HG03558 (cell line): ENCODE results near the gene TMEM17.

ENCODE experiments used
- ATAC-seq: cut with Tn5 transposase; IDR thresholded peaks from one replicate; pipeline ENCODE4 v1.9.1; 2021; ENCODE audit warnings: moderate number of reproducible peaks; ENCODE audit not compliant: unreplicated experiment; ENCODE audit errors: extremely low read depth

Gene TMEM17

DNA sequence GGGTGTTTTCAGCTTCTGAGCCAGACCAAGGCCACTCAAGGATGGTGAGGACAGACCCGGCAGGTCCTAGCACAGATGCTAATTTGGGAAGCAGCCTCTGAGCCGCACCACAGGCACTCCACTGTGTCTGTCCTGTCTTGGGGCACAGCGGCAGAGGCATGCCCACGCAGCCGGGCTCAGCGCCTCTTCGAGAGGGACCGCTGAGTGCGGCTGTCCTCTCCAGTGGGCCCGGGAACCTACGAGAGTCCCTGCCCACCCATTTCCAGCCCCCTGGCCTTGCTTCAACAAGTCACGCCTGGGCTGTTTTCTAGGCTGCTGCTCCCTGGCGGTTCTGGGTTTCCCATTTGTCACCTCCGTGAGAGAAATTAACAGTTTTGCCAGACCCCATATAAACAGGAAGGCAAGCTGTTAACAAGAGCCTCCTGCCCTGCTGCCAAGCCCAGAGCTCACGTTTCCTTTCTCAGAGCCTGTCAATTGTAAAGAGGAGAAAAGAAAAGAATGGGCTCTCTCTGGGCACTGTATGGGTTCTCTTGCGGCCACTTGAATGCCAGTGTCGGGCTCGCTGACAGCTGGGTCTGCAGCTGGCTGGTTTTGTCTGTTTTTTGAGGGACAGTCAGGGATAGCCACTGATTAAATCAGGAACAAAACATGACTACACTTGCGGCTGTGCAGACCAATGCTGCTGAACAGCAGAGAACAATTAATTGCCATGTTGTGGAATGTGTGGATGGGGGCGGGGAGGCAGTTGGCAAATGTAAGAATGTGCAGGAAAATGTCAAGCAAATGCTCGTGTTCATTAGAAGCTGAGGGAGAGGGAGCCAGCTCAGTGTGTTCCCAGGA, 30.6 kb downstream of the TMEM17 start:
- ATAC-seq: no peak

GRCh38 chr2:62474176-62474575, 31.8 kb downstream of the TMEM17 start:
- ATAC-seq: no peak

DNA sequence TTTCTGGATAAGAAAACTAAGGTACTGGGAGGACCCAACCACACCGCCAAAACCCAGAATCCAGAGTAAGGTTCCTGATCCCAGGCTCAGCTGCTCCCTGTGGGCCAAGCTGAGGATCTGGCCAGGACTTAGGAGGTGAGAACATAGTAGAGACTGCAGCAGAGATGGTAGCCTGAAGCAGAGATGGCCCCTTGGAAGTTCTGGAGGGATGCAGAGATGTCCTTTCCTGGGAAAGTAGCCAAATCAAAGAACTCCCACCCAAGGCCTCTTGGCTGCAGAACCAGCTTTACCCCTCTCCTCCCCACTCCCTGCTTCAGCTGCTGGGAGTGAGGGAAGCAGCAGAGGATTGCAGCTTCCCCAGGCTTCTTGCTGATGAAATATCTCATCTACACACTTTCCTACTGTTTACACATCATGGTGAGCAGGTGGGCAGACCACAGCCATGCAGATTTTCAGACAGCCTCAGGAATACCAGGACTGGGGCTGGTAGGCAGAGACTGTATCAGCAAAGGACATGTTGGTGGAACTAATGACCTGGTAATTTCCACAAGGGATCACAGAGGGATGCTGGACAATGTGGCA, 32.7 kb downstream of the TMEM17 start:
- ATAC-seq: no peak

- no peak for ATAC-seq
Measured at GRCh38 chr2:62472312-62472711, 33.7 kb downstream of the TMEM17 start.

DNA sequence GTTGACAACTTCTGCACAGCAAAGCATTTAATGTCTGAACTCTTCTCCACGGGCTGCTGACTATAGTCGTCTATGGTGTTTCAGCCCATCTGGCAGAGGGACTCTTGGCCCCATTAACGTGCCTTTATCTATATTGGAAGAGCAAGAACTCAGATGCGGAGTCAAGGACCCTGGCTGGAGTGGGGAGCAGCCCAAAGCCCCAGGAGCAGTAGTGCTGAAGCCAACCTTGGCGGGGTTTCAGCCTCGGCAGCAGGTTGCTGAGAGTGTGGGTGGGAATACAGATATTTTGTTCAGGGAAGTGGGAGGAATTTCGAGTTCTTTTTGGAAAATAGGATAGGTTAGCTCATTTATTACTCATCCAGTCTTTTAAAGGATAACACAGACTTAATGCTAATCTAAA, 34.2 kb downstream of the TMEM17 start:
- ATAC-seq: no peak

- no peak for ATAC-seq
Measured at GRCh38 chr2:62471404-62471803, 34.6 kb downstream of the TMEM17 start.

DNA sequence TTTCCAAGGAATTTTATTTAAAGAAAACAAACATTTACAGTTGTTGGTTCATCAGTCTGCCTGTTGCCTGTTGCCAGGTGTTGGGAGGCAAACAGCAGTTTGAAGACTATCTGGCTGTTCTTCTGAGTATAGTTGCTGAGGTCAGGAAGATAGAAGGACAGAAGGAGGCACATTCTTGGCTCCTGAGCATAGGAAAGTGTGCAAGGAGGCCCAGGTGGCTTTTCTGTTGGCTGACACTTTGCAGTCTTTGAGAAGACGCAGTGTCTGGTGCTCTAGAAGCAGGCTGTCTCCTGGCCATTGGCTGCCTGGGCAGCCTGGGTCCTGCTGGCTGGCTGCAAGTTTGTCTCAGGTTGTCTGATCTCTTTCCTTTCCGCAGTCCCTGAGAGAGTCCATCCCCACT, 36.4 kb downstream of the TMEM17 start:
- no peak for ATAC-seq

GRCh38 chr2:62469114-62469513, 36.9 kb downstream of the TMEM17 start:
- no peak for ATAC-seq

DNA sequence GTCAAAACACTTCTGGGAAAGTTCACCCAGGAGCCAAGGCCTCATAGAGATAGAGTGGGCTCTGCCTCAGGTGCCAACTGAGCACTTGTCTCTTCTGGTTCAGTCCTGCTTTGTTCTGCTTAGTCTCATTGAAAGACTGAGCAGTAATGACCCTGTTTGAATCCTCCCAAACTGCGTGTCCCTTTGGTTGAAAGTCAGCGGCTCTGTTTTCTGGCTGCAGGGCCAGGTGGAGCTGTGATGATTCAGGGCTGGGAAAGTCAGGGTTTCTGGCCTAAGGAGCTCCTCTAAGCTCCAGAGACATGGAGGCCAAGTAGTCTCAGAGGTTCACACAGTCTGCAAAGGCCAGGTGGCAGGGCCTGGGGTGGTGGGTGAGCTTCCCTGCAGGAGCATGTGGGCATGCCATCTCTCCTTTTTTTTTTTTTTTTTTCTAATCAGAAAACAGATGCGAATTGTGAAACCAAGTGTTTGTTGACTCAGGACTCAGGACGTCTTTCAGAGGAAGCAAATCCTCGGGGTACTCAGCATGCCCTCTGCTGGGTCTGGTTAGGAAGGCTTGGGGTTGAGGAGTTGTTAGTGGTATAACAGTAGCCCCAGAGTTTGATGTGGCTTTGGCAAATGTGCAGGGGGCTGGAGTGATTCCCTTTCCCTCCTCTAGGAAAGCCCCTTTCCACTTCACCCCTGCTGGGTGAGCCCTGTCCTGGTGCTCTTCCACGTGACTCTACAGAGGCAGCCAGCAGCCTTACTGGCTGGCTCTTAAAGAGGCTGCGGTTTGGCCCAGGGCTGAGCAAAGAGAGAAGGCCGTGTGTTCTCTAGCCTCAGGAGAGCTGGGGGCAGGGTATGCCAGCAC, 38.3 kb downstream of the TMEM17 start:
- no peak for ATAC-seq

- no peak for ATAC-seq
Measured at GRCh38 chr2:62467100-62467474, 38.9 kb downstream of the TMEM17 start.

GRCh38 chr2:62466503-62466854, 39.5 kb downstream of the TMEM17 start:
- no peak for ATAC-seq

DNA sequence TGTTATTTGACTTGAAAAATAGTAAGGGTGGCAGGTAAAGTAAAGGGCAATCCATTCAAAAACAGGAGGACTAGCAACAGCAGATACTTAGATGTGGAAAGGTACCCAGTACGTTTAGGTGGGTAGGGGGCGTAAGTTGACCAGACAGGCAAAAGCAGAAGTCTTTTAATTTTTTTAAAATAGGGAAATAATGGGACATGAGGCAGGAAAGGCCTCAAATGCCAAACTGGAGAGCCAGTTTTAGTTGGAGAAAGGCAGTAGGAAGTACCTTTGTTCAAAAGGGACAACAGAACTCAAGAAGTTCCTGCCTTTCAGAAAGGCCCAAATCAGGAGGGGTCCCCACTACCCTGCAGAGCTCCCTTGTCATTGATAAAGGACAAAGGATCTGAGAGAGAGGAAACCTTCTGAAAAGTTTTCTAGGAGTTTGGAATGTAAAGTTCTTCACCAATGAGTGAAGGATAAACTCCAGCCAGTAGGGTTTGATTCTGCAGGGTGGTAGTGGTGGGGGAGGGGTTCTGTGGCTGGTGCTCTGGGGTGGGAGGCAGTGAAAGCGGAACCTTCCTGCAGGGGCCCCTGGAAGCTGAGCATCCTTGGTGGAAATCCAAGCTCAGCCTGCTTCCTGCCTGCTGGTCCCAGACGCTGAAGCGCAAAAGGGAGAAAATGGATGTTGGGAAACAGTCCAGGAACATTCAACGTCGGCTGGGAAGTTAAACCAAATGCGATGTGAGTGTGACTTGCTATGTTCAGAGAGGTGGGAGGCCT, 40.1 kb downstream of the TMEM17 start:
- no peak for ATAC-seq

- no peak for ATAC-seq
Measured at GRCh38 chr2:62465039-62465740, 40.8 kb downstream of the TMEM17 start.

GRCh38 chr2:62464221-62465007, 41.6 kb downstream of the TMEM17 start:
- no peak for ATAC-seq

GRCh38 chr2:62462211-62462610, 43.8 kb downstream of the TMEM17 start:
- no peak for ATAC-seq

GRCh38 chr2:62461707-62462106, 44.3 kb downstream of the TMEM17 start:
- ATAC-seq: no peak

- no peak for ATAC-seq
Measured at GRCh38 chr2:62461017-62461553, 44.9 kb downstream of the TMEM17 start.

GRCh38 chr2:62460175-62460574, 45.8 kb downstream of the TMEM17 start:
- ATAC-seq: no peak

GRCh38 chr2:62459672-62460071, 46.3 kb downstream of the TMEM17 start:
- no peak for ATAC-seq
